H9 (cell line): Measurements from ENCODE around the gene G3BP1. TPM values are rescaled to one million over a fixed set of nuclear protein-coding genes. Genes with fewer than 3 reads are reported as not detected.

ENCODE experiments used
- DNase-seq: peaks from one replicate; pipeline ENCODE4 v3.0.0-alpha.2; 2017
- H2AFZ ChIP-seq: one replicate; pipeline ENCODE4 v1.6.1; 2013; ENCODE audit warnings: mild to moderate bottlenecking, low read length, control low read depth, moderate library complexity
- H2AK5ac ChIP-seq: 2 replicates; pipeline ENCODE4 v1.6.1; 2013; ENCODE audit warnings: low read length, control low read depth, mixed read lengths; ENCODE audit not compliant: insufficient read length
- H2BK120ac ChIP-seq: one replicate; pipeline ENCODE4 v1.6.1; 2013; ENCODE audit warnings: low read depth, mild to moderate bottlenecking, low read length, control low read depth, inconsistent platforms; ENCODE audit not compliant: poor library complexity, severe bottlenecking
- H2BK12ac ChIP-seq: 2 replicates; pipeline ENCODE4 v1.6.1; 2013; ENCODE audit warnings: low read length, control low read depth, mixed read lengths, low read depth; ENCODE audit not compliant: insufficient read length
- H2BK15ac ChIP-seq: 2 replicates; pipeline ENCODE4 v1.6.1; 2013; ENCODE audit warnings: low read depth, low read length, control low read depth
- H2BK20ac ChIP-seq: one replicate; pipeline ENCODE4 v1.6.1; 2013; ENCODE audit warnings: low read depth, mild to moderate bottlenecking, low read length, control low read depth, inconsistent platforms; ENCODE audit not compliant: poor library complexity, severe bottlenecking
- H2BK5ac ChIP-seq: 2 replicates; pipeline ENCODE4 v1.6.1; 2013; ENCODE audit warnings: low read length, control low read depth, mixed read lengths; ENCODE audit not compliant: insufficient read length
- H3K14ac ChIP-seq: 2 replicates; pipeline ENCODE4 v1.6.1; 2013; ENCODE audit warnings: low read length, control low read depth; ENCODE audit not compliant: insufficient read depth
- H3K18ac ChIP-seq: 2 replicates; pipeline ENCODE4 v1.6.1; 2013; ENCODE audit warnings: low read depth, mild to moderate bottlenecking, mixed read lengths, low read length, control low read depth; ENCODE audit not compliant: insufficient read length
- H3K23ac ChIP-seq: 2 replicates; pipeline ENCODE4 v1.6.1; 2013; ENCODE audit warnings: low read length, control low read depth, mixed read lengths, low read depth; ENCODE audit not compliant: insufficient read length
- H3K23me2 ChIP-seq: 2 replicates; pipeline ENCODE4 v1.6.1; 2013; ENCODE audit warnings: low read depth, mild to moderate bottlenecking, mixed read lengths, low read length, control low read depth; ENCODE audit not compliant: insufficient read length, poor library complexity, severe bottlenecking
- H3K27ac ChIP-seq: 2 replicates; pipeline ENCODE4 v1.5.1; 2013; ENCODE audit warnings: low read length, control low read depth, mixed read lengths, low read depth; ENCODE audit not compliant: insufficient read length
- H3K27me3 ChIP-seq: 2 replicates; pipeline ENCODE4 v1.6.1; 2013; ENCODE audit warnings: low read length, control low read depth, inconsistent platforms; ENCODE audit not compliant: insufficient read depth
- H3K4ac ChIP-seq: 2 replicates; pipeline ENCODE4 v1.6.1; 2013; ENCODE audit warnings: low read depth, mild to moderate bottlenecking, control low read depth, inconsistent platforms, low read length, moderate library complexity
- H3K4me1 ChIP-seq: 2 replicates; pipeline ENCODE4 v1.6.1; 2013; ENCODE audit warnings: low read length, control low read depth, inconsistent platforms; ENCODE audit not compliant: insufficient read depth
- H3K4me2 ChIP-seq: 2 replicates; pipeline ENCODE4 v1.6.1; 2013; ENCODE audit warnings: low read length, control low read depth, mixed read lengths; ENCODE audit not compliant: insufficient read length, insufficient read depth
- H3K56ac ChIP-seq: 2 replicates; pipeline ENCODE4 v1.6.1; 2013; ENCODE audit warnings: low read depth, mild to moderate bottlenecking, mixed read lengths, low read length, control low read depth; ENCODE audit not compliant: insufficient read length
- H3K79me1 ChIP-seq: 2 replicates; pipeline ENCODE4 v1.6.1; 2013; ENCODE audit warnings: low read depth, mild to moderate bottlenecking, moderate library complexity, low read length, control low read depth, inconsistent platforms; ENCODE audit not compliant: insufficient read depth, poor library complexity, severe bottlenecking
- H3K79me2 ChIP-seq: 2 replicates; pipeline ENCODE4 v1.6.1; 2013; ENCODE audit warnings: low read length, control low read depth, inconsistent platforms; ENCODE audit not compliant: insufficient read depth
- H3K9ac ChIP-seq: 2 replicates; pipeline ENCODE4 v1.6.1; 2013; ENCODE audit warnings: low read length, control low read depth, mixed read lengths; ENCODE audit not compliant: insufficient read length; ENCODE audit errors: extremely low read depth
- H3K9me3 ChIP-seq: one replicate; pipeline ENCODE4 v1.6.1; 2013; ENCODE audit warnings: low read depth, low read length, inconsistent platforms; ENCODE audit not compliant: control insufficient read depth
- H3T11ph ChIP-seq: one replicate; pipeline ENCODE4 v1.6.1; 2013; ENCODE audit warnings: mild to moderate bottlenecking, low read length, control low read depth, inconsistent platforms
- H4K20me1 ChIP-seq: one replicate; pipeline ENCODE4 v1.6.1; 2013; ENCODE audit not compliant: control insufficient read depth, insufficient read length, insufficient read depth
- H4K5ac ChIP-seq: 2 replicates; pipeline ENCODE4 v1.6.1; 2013; ENCODE audit warnings: low read depth, mild to moderate bottlenecking, mixed read lengths, low read length, control low read depth; ENCODE audit not compliant: insufficient read length
- H4K8ac ChIP-seq: replicated peaks from 2 replicates; pipeline ENCODE4 v1.6.1; 2013; ENCODE audit warnings: low read length, control low read depth, mixed read lengths, low read depth; ENCODE audit not compliant: insufficient read length
- H4K91ac ChIP-seq: 2 replicates; pipeline ENCODE4 v1.6.1; 2013; ENCODE audit warnings: low read depth, mild to moderate bottlenecking, moderate library complexity, mixed read lengths, low read length, control low read depth; ENCODE audit not compliant: insufficient read length
- H3K27ac Mint-ChIP-seq, 3 experiments: 2 replicates in 2 of 3; 3 replicates in 1 of 3; pipeline ENCODE4 v1.8.0; 2020 to 2021; ENCODE audit warnings: mixed read lengths in 3 of 3, mild to moderate bottlenecking in 1 of 3, moderate library complexity in 1 of 3
- H3K27me3 Mint-ChIP-seq: 2 replicates; pipeline ENCODE4 v1.8.0; 2021; ENCODE audit warnings: low read depth, mild to moderate bottlenecking, moderate library complexity, mixed read lengths
- H3K36me3 Mint-ChIP-seq, 3 experiments: 2 replicates in 2 of 3; 3 replicates in 1 of 3; pipeline ENCODE4 v1.8.0; 2020 to 2021; ENCODE audit warnings: low read depth in 3 of 3, mixed read lengths in 3 of 3; ENCODE audit not compliant: insufficient read depth in 1 of 3
- H3K4me1 Mint-ChIP-seq, 2 experiments: 2 replicates each; pipeline ENCODE4 v1.8.0; 2020; ENCODE audit warnings: mixed read lengths in 2 of 2
- H3K4me3 Mint-ChIP-seq, 2 experiments: 2 replicates in 1 of 2; 3 replicates in 1 of 2; pipeline ENCODE4 v1.8.0; 2020 to 2021; ENCODE audit warnings: mild to moderate bottlenecking in 2 of 2, mixed read lengths in 2 of 2, moderate library complexity in 1 of 2
- H3K9me3 Mint-ChIP-seq, 2 experiments: 2 replicates in 1 of 2; 3 replicates in 1 of 2; pipeline ENCODE4 v1.8.0; 2020; ENCODE audit warnings: mild to moderate bottlenecking in 2 of 2, mixed read lengths in 2 of 2, moderate library complexity in 1 of 2
- CTCF ChIP-seq: fragments of 200-600 bp; sonication (generic); conservative IDR thresholded peaks from 3 replicates; pipeline ENCODE4 v1.8.0; 2021; ENCODE audit warnings: antibody characterized with exemption, mild to moderate bottlenecking
- WGBS: extraction: QIAGEN DNeasy Blood & Tissue Kit; methylation state at CpG from one replicate; pipeline ENCODE4 v1.1.7; 2013; ENCODE audit warnings: missing lambda C conversion rate, low lambda C conversion rate, mixed read lengths; ENCODE audit not compliant: insufficient read length; ENCODE audit errors: extremely low coverage; 5-methylcytosine and 5-hydroxymethylcytosine counted together
- total RNA-seq: library from RNA; stranded (reverse); gene quantifications from 2 replicates; pipeline ENCODE4 v1.2.1, GENCODE V29; 2021

G3BP1 gene
- total RNA-seq, 1 experiment from 2014 or later: 439 TPM

- H4K91ac ChIP-seq: no peak overlapping the region
- H3K18ac ChIP-seq: no peak overlapping the region
- H3K79me1 ChIP-seq: no peaks in the 10 kb centered on the region
- H3T11ph ChIP-seq: no peak overlapping the region
- peak overlapping the region in 2 of 3 experiments; percentile 7 to 50; a peak in 3 of 7 replicates for H3K27ac Mint-ChIP-seq
- no peak overlapping the region for H2AK5ac ChIP-seq
- peaks cover 73% of the 10 kb centered on the region for H3K79me2 ChIP-seq
- H3K4ac ChIP-seq: no peak overlapping the region
- peak overlapping the region; percentile 39 to 94 for H3K4me3 Mint-ChIP-seq
- H4K5ac ChIP-seq: no peak overlapping the region
- H3K27me3 ChIP-seq: no peaks in the 10 kb centered on the region
- DNase-seq: no peak
- peaks cover 57 to 61% of the 10 kb centered on the region in 2 experiments for H3K4me1 Mint-ChIP-seq
- no peak overlapping the region for H3K9ac ChIP-seq
- no peak overlapping the region for H3K23ac ChIP-seq
- no peak overlapping the region for H2BK12ac ChIP-seq
- H4K20me1 ChIP-seq: no peaks in the 10 kb centered on the region
- peaks cover 20% of the 10 kb centered on the region for H3K23me2 ChIP-seq
- H2BK15ac ChIP-seq: no peak overlapping the region
- H4K8ac ChIP-seq: no peak overlapping the region
- H3K14ac ChIP-seq: no peak overlapping the region
- H3K27me3 Mint-ChIP-seq: no peaks in the 10 kb centered on the region
- no CpG with 5 or more reads among the region's 3 CpGs for WGBS
- no peak overlapping the region for H2BK5ac ChIP-seq
- no peak overlapping the region for H3K27ac ChIP-seq
- H3K36me3 Mint-ChIP-seq: peaks cover 30 to 47% (median 40%) of the 10 kb centered on the region in 3 experiments; a peak in 6 of 7 replicates
- H3K4me1 ChIP-seq: no peaks in the 10 kb centered on the region; the same call in 1 of the 2 replicates
- H3K9me3 Mint-ChIP-seq: no peaks in the 10 kb centered on the region
- no peak for TF ChIP-seq CTCF
- peak overlapping the region; percentile 36 for H3K4me2 ChIP-seq
- no peak overlapping the region for H2AFZ ChIP-seq
- no peak overlapping the region for H2BK20ac ChIP-seq
- H3K56ac ChIP-seq: no peak overlapping the region
- no peaks in the 10 kb centered on the region for H3K9me3 ChIP-seq
- no peak overlapping the region for H2BK120ac ChIP-seq
These were observed 3.4 kb downstream of the G3BP1 start for GRCh38 chr5:151775025-151775606.
